Measurements from ENCODE around the gene SEC23B.
"Not testable (repeated sequence)": the region's sequence is repeated elsewhere in the genome, so short reads cannot be mapped to it uniquely, and the experiment has no call there.

The SEC23B gene

GRCh38 chr20:18506744-18507143 lies 996 bp upstream of the SEC23B start:
- peak; percentile 13 for DNase-seq
- H3K27ac Mint-ChIP-seq: peak overlapping the region; percentile 99
- peaks cover 38% of the 10 kb centered on the region for H3K36me3 Mint-ChIP-seq (ENCODE audit: low read depth)
- no peak for ATAC-seq
- peaks cover 54% of the 10 kb centered on the region for H3K4me1 Mint-ChIP-seq
- peak overlapping the region; percentile 100 for H3K4me3 Mint-ChIP-seq
- peaks cover 4% of the 10 kb centered on the region for H3K27me3 Mint-ChIP-seq
- no peaks in the 10 kb centered on the region for H3K9me3 Mint-ChIP-seq

GRCh38 chr20:18511571-18511970 lies 3.8 kb downstream of the SEC23B start:
- no peak for DNase-seq
- no peak for ATAC-seq
- peak overlapping the region; percentile 39 for H3K27ac Mint-ChIP-seq
- peaks cover 57% of the 10 kb centered on the region for H3K36me3 Mint-ChIP-seq (ENCODE audit: low read depth)
- H3K9me3 Mint-ChIP-seq: no peaks in the 10 kb centered on the region
- H3K27me3 Mint-ChIP-seq: peaks cover 2% of the 10 kb centered on the region
- peaks cover 54% of the 10 kb centered on the region for H3K4me1 Mint-ChIP-seq
- H3K4me3 Mint-ChIP-seq: no peak overlapping the region

- no peak overlapping the region for H3K4me3 Mint-ChIP-seq
- H3K27me3 Mint-ChIP-seq: no peaks in the 10 kb centered on the region
- DNase-seq (no peak), ATAC-seq (no peak)
- no peak overlapping the region for H3K27ac Mint-ChIP-seq
- no peaks in the 10 kb centered on the region for H3K9me3 Mint-ChIP-seq
- H3K4me1 Mint-ChIP-seq: peaks cover 40% of the 10 kb centered on the region
- peaks cover 49% of the 10 kb centered on the region for H3K36me3 Mint-ChIP-seq (ENCODE audit: low read depth)
Observed at GRCh38 chr20:18513208-18513607, 5.5 kb downstream of the SEC23B start.

- Mint-ChIP-seq H3K9me3 (no peaks in the 10 kb centered on the region), H3K27me3 (no peaks in the 10 kb centered on the region), H3K4me1 (peaks cover 31% of the 10 kb centered on the region), H3K36me3 (ENCODE audit: low read depth) (peaks cover 42% of the 10 kb centered on the region), H3K27ac (no peak overlapping the region), H3K4me3 (no peak overlapping the region)
- DNase-seq (no peak), ATAC-seq (no peak)
Observed at GRCh38 chr20:18514127-18514526, 6.4 kb downstream of the SEC23B start.

GRCh38 chr20:18515973-18516372 lies 8.2 kb downstream of the SEC23B start:
- Mint-ChIP-seq H3K27me3 (no peaks in the 10 kb centered on the region), H3K4me1 (peaks cover 14% of the 10 kb centered on the region), H3K27ac (peak overlapping the region; percentile 12), H3K4me3 (no peak overlapping the region), H3K36me3 (ENCODE audit: low read depth) (peaks cover 27% of the 10 kb centered on the region), H3K9me3 (no peaks in the 10 kb centered on the region)
- DNase-seq: no peak
- no peak for ATAC-seq

GRCh38 chr20:18522066-18522465 lies 14.3 kb downstream of the SEC23B start:
- H3K4me1 Mint-ChIP-seq: not testable (repeated sequence)

GRCh38 chr20:18523066-18523465 lies 15.3 kb downstream of the SEC23B start:
- DNase-seq (no peak), ATAC-seq (no peak)
- Mint-ChIP-seq H3K9me3 (no peaks in the 10 kb centered on the region), H3K4me1 (no peaks in the 10 kb centered on the region), H3K27me3 (no peaks in the 10 kb centered on the region), H3K4me3 (no peak overlapping the region), H3K27ac (no peak overlapping the region), H3K36me3 (ENCODE audit: low read depth) (peaks cover 27% of the 10 kb centered on the region)

More at GRCh38 chr20:18522066-18522465, 14.3 kb downstream of the SEC23B start:
- DNase-seq, H3K27ac Mint-ChIP-seq, H3K27me3 Mint-ChIP-seq, ATAC-seq, H3K4me3 Mint-ChIP-seq, H3K9me3 Mint-ChIP-seq: not testable (repeated sequence)
- peaks cover 21% of the 10 kb centered on the region for H3K36me3 Mint-ChIP-seq (ENCODE audit: low read depth)

- H3K4me1 Mint-ChIP-seq: no peaks in the 10 kb centered on the region
- DNase-seq (no peak), ATAC-seq (no peak)
- H3K9me3 Mint-ChIP-seq: no peaks in the 10 kb centered on the region
- H3K27me3 Mint-ChIP-seq: no peaks in the 10 kb centered on the region
- H3K36me3 Mint-ChIP-seq (ENCODE audit: low read depth): peaks cover 38% of the 10 kb centered on the region
- H3K27ac Mint-ChIP-seq: no peak overlapping the region
- H3K4me3 Mint-ChIP-seq: no peak overlapping the region
Observed at GRCh38 chr20:18524646-18525045, 16.9 kb downstream of the SEC23B start.

- H3K27ac Mint-ChIP-seq, H3K9me3 Mint-ChIP-seq, ATAC-seq, H3K4me3 Mint-ChIP-seq, H3K27me3 Mint-ChIP-seq, H3K4me1 Mint-ChIP-seq, DNase-seq: not testable (repeated sequence)
- peaks cover 53% of the 10 kb centered on the region for H3K36me3 Mint-ChIP-seq (ENCODE audit: low read depth)
Observed at GRCh38 chr20:18526761-18527160, 19.0 kb downstream of the SEC23B start.

GRCh38 chr20:18527339-18527738 lies 19.6 kb downstream of the SEC23B start:
- Mint-ChIP-seq H3K4me3 (no peak overlapping the region), H3K9me3 (no peaks in the 10 kb centered on the region), H3K36me3 (ENCODE audit: low read depth) (peaks cover 59% of the 10 kb centered on the region), H3K4me1 (no peaks in the 10 kb centered on the region), H3K27ac (no peak overlapping the region), H3K27me3 (no peaks in the 10 kb centered on the region)
- DNase-seq: no peak
- no peak for ATAC-seq

GRCh38 chr20:18527836-18528235 lies 20.1 kb downstream of the SEC23B start:
- H3K4me3 Mint-ChIP-seq: no peak overlapping the region
- no peaks in the 10 kb centered on the region for H3K9me3 Mint-ChIP-seq
- no peaks in the 10 kb centered on the region for H3K4me1 Mint-ChIP-seq
- H3K36me3 Mint-ChIP-seq (ENCODE audit: low read depth): peaks cover 64% of the 10 kb centered on the region
- no peaks in the 10 kb centered on the region for H3K27me3 Mint-ChIP-seq
- ATAC-seq (no peak), DNase-seq (no peak)
- H3K27ac Mint-ChIP-seq: no peak overlapping the region

GRCh38 chr20:18529041-18529440 lies 21.3 kb downstream of the SEC23B start:
- ATAC-seq (no peak), DNase-seq (no peak)
- H3K9me3 Mint-ChIP-seq: no peaks in the 10 kb centered on the region
- H3K27me3 Mint-ChIP-seq: no peaks in the 10 kb centered on the region
- H3K27ac Mint-ChIP-seq: no peak overlapping the region
- H3K36me3 Mint-ChIP-seq (ENCODE audit: low read depth): peaks cover 67% of the 10 kb centered on the region
- H3K4me1 Mint-ChIP-seq: no peaks in the 10 kb centered on the region
- no peak overlapping the region for H3K4me3 Mint-ChIP-seq

GRCh38 chr20:18532626-18533025 lies 24.9 kb downstream of the SEC23B start:
- no peak for DNase-seq
- Mint-ChIP-seq H3K4me1 (no peaks in the 10 kb centered on the region), H3K9me3 (no peaks in the 10 kb centered on the region), H3K4me3 (no peak overlapping the region), H3K27ac (no peak overlapping the region), H3K36me3 (ENCODE audit: low read depth) (peaks cover 66% of the 10 kb centered on the region), H3K27me3 (no peaks in the 10 kb centered on the region)
- ATAC-seq: no peak

GRCh38 chr20:18533491-18533890 lies 25.8 kb downstream of the SEC23B start:
- no peaks in the 10 kb centered on the region for H3K27me3 Mint-ChIP-seq
- no peak overlapping the region for H3K4me3 Mint-ChIP-seq
- H3K36me3 Mint-ChIP-seq (ENCODE audit: low read depth): peaks cover 63% of the 10 kb centered on the region
- no peak overlapping the region for H3K27ac Mint-ChIP-seq
- no peaks in the 10 kb centered on the region for H3K9me3 Mint-ChIP-seq
- H3K4me1 Mint-ChIP-seq: no peaks in the 10 kb centered on the region
- DNase-seq (no peak), ATAC-seq (no peak)

GRCh38 chr20:18533978-18534644 lies 26.4 kb downstream of the SEC23B start:
- DNase-seq (no peak), ATAC-seq (no peak)
- no peak overlapping the region for H3K27ac Mint-ChIP-seq
- H3K36me3 Mint-ChIP-seq (ENCODE audit: low read depth): peaks cover 61% of the 10 kb centered on the region
- H3K27me3 Mint-ChIP-seq: no peaks in the 10 kb centered on the region
- no peak overlapping the region for H3K4me3 Mint-ChIP-seq
- H3K4me1 Mint-ChIP-seq: no peaks in the 10 kb centered on the region
- H3K9me3 Mint-ChIP-seq: no peaks in the 10 kb centered on the region

GRCh38 chr20:18537651-18538050 lies 29.9 kb downstream of the SEC23B start:
- H3K4me3 Mint-ChIP-seq: no peak overlapping the region
- H3K36me3 Mint-ChIP-seq (ENCODE audit: low read depth): peaks cover 50% of the 10 kb centered on the region
- H3K4me1 Mint-ChIP-seq: no peaks in the 10 kb centered on the region
- no peak for ATAC-seq
- H3K27me3 Mint-ChIP-seq: no peaks in the 10 kb centered on the region
- no peak for DNase-seq
- H3K27ac Mint-ChIP-seq: no peak overlapping the region
- no peaks in the 10 kb centered on the region for H3K9me3 Mint-ChIP-seq
